GM19099 (cell line): ENCODE data around the gene EEPD1.

Experiments
- POLR2A ChIP-seq: IDR thresholded peaks from 3 replicates; pipeline ENCODE4 v1.6.1; 2011; ENCODE audit warnings: low read depth; ENCODE audit not compliant: insufficient read length; ENCODE audit errors: extremely low read depth

Gene EEPD1

GRCh38 chr7:36192053-36192824 lies 39.2 kb downstream of the EEPD1 start:
- TF ChIP-seq POLR2A: no peak

- TF ChIP-seq POLR2A: no peak
Measured at GRCh38 chr7:36192877-36193276, 39.8 kb downstream of the EEPD1 start.

DNA sequence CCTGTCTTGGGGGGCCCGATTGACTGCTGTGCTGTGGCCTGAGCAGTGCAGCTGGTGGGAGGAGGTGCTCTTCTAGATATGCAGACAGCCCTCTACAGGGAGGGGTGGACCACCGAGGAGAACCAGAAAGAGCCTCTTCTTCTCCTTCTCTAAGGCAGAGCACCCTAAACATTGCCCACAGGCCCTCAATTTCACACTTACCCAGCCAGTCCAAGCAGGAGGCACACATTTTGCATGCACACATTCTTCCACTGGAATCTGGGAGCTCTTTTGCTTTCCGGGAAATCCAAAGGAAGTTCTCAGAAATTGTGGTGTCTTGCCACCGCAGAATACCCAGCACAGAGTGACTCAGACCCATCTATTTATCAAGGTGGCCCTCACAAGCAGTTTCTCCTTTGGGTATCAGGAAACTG lies 45.8 kb downstream of the EEPD1 start:
- TF ChIP-seq POLR2A: no peak

- TF ChIP-seq POLR2A: no peak
Measured at GRCh38 chr7:36199329-36199728, 46.3 kb downstream of the EEPD1 start.

GRCh38 chr7:36201122-36201723 lies 48.2 kb downstream of the EEPD1 start:
- no peak for TF ChIP-seq POLR2A

- TF ChIP-seq POLR2A: no peak
Measured at GRCh38 chr7:36202398-36202797, 49.3 kb downstream of the EEPD1 start.

DNA sequence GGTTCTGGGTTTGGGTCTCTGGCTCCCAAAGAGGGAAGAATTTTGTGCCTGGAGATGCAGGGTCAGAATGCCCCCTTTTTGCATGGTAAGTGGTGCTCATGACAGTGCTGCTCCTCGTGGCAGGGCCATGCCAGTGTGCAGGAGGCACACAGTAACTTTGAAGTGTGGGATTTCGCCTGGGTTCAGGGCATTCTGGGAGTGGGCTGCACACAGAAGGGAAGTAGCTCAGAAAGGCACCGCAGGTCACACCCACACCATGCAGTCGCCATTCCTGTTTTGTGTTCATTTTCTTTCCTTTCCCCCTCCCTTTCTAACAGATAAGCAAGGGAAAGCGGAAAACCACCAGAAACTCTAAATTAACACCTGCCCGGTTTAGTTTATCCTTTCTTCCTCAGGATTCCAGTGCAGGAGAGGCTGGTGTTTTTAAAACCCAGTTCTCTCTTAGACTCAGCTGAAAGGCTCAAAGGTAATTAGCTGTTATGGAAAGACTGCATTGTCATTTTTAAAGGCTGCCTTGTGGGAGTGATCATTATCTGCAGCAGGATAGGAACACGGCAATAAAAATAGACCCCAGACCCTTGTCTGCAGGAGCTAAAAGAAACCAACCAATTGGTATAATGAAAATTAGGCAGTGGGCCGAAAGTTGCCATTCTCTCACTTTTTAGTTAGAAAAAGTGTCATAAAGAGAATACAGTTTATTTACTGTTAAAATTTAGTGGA lies 50.2 kb downstream of the EEPD1 start:
- TF ChIP-seq POLR2A: no peak

DNA sequence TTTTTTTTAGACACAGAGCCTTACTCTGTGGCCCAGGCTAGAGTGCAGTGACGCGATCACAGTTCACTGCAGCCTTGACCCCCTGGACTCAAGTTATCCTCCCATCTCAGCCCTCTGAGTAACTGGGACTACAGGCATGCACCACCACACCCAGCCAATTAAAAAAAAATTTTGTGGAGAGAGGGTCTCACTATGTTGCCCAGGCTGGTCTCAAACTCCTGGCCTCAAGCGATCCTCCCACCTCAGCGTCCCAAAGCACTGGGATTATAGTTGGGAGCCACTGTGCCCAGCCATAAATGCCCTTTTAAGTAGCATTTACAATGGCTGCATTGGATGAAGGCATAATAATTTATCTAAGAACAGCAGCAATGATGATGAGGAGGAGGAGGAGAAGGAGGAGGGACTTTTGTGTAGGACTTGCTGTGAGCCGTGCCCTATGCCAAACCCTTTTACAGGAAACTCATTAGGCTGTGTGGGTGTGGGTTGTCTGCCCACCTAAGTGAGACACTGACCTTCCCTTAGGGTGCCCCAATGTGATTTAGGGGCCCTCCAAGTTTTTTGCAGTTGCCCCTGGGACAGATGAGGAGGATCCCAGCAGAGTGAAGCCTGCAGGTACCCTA lies 51.1 kb downstream of the EEPD1 start:
- TF ChIP-seq POLR2A: no peak

DNA sequence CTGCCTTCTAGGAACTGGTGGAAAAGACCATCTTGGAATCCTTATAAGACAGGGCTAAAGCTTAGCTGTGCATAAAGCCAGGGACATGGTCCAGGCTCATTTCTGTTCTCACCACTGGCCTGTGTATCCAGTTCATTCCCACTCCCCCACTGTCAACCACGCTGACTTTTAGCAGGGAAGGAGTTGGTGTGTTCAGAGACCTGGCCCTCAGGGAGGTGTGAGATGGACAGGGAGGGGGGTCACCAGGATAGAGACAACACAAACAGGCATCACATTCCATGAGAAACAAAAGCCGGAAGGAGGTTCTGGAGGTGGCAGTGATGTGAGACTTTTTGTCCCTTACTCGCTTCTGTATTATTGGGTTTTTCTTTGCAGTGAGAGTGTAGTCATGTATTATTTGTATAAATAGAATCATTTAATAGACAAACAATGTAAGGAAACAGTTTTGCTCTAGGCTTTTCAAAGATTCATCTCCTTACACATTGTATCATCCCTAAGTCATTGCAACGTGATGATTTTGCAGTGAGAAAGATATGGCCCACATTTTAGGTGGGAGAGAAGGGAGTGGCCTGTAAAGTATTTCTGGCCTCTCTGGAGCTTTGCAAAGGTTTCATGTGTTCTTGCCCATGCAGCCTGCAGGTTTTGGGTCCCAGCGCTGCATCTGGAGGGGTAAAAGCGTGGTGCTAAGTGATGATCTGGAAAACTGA lies 52.0 kb downstream of the EEPD1 start:
- no peak for TF ChIP-seq POLR2A

GRCh38 chr7:36205803-36206202 lies 52.7 kb downstream of the EEPD1 start:
- no peak for TF ChIP-seq POLR2A

DNA sequence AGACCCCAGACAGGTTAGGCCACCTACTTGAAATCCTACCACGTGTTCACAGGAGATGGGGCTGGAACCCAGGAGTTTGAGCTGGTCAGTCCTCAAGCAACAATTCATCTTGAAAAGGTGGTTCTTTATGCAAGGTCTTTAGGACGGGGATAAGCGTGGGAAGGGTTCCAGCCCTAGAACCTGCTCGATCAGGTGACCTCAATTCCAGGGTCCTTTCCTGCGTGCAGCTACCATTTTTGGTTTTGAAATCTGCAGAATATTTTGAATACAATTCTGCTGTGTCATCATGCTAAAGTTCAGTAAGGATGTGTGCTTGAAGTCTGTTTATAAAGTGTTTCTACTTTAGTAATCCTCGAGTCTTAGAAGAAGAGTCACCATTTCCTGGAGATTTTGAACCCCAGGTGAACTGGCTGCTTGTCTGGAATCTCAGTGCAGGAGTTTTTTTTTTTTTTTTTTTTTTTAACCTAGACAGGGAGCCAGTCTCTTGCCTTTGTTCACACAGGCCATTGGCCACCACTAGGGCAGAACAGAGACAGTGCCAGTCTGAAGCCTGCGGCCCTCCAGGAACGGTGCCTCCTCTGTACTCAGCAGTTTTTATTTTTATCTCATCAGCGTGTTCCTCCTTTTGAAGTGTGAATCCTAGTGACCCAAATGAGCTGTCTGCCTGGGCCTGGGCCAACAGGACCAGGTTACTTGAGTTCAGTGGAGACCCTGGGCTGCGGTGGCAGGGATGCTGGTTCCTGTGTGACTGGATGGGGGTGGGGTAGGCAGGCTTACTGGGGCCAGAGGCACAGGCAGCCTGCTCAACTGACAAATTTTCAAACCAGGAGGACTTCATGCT lies 54.6 kb downstream of the EEPD1 start:
- TF ChIP-seq POLR2A: no peak

GRCh38 chr7:36208426-36208825 lies 55.4 kb downstream of the EEPD1 start:
- no peak for TF ChIP-seq POLR2A

- no peak for TF ChIP-seq POLR2A
Measured at GRCh38 chr7:36208997-36209813, 56.2 kb downstream of the EEPD1 start.
